ENCODE measurements around the gene COX8A.

COX8A gene

DNA sequence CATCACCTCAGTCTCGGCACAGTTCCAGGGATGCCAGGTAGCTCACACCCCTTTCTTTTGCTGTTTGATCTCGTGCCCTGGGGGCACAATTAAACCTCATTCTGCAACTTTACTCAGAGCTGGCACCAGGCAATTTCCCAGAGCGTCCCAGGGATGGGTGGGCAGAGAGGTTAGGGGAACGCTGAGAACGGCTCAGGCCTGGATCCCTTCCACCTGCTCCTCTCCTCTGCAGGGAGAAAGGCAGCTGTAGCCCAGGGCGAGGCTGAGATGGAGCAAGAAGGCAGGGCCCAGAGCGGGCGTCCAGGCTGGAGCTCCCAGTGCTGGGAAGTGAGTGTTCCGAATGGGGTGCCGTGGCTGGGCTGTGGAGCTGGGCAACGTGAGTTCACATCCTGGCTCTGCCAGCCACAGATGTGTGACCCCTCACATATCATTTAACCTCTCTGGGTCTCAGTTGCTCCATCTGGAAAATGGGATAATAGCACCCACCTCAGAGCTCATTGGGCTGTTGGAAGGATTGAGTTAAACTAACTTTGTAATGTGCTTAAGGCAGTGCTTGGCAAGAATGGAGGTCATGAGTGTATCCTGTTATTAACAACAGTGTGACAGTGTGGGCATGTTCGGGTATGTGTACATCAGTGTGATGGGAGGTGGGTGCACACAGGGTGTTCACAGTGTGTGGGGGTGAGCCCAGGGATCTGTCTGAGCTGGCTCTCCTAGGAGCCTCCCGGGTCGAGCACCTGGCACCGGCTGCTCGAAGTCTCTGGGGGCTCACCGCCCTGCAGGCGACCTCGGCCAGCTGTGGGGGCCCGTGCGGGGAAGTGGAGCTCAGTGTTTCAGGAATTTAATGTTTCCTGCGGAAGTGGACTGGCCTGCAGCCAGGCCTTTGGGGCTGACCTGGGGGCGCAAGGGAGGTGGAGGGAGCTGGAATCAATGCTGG, 27.3 kb downstream of the COX8A start:
- in situ Hi-C loops (cut with MboI; ENCODE audit: low sequenced_read_pairs), result loop anchor here (10.0 kb wide), 1 partner anchor 143 kb away; no protein-coding TSS in a partner anchor

DNA sequence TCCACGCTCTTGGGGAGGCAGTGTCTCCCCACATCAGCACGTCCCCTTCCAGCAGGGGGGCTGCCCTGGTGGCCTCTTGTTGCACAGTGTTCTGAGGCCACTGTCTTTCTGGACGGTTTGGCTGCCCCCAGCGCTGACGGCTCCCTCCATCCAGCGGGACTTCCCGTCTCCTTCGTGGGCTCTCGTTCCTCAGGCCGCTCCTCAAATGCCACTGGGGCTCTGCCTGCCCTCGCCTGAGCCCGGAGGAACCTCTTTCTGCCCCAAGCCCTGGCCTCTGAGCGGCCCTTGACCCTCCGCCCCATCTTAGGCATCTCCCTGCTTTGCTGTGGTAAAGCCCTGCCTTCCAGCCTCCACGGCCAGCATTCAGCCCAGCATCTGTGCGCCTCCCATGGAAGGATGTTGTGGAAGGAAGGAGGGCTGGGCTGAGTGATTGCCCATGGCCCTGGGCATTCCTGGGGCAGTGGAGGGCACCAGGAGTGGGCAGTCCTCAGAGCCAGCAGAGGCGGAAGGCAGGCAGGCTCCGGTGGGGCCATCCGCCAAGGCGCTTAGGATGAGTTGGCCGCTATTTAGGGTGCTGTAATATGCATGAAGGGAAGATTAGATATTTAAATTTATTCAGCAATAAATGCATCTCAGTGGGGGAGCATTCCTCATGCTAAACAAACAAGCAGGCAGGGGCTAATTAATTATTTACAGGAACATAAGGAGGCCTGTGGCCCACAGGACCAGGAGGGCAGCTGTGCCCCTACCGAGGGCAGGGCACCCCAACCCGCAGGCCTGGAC, 29.6 kb downstream of the COX8A start:
- in situ Hi-C loops (cut with MboI; ENCODE audit: low sequenced_read_pairs), result loop anchor here (10.0 kb wide), 1 partner anchor 141 kb away; no protein-coding TSS in a partner anchor

DNA sequence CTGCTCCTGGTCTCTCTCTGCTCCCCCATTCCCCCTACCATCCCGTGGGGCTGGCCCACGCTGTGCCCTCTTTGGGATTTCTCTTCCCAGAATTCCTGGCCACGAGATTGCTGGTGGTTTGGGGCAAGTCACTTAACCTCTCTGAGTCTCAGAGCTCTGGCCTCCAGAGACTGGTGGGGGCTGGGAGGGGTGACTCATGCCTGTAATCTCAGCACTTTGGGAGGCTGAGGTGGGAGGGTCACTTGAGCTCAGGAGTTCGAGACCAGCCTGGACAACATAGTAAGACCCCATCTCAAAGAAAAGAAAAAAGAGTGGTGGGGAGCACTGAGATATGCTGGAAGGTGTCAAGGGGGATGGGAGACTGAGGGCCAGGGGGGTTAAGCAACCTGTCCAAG, 30.2 kb downstream of the COX8A start:
- in situ Hi-C loops (cut with MboI; ENCODE audit: low sequenced_read_pairs), result loop anchor here (10.0 kb wide), 1 partner anchor 140 kb away; no protein-coding TSS in a partner anchor

DNA sequence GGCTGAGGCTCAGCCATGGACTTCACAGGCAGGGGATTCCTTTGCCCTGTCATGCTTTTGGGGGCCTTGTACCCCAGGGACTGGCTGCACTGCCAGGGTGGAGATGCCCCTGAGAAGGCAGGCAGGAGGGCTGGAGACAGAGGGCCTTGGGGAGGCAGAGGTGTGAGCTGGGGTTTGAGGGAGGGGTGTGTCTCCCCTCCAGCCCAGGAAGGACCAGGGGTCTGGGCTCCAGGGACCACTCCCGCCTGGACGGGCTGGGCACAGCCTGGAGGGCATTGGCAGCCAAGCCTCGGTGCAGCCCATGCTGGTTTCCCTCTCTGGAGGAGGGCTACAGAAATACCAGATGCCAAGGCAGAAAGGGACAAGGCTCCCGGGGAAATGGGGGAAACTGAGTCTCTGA, 31.3 kb downstream of the COX8A start:
- in situ Hi-C loops (cut with MboI; ENCODE audit: low sequenced_read_pairs), result loop anchor here (10.0 kb wide), 1 partner anchor 139 kb away; no protein-coding TSS in a partner anchor

DNA sequence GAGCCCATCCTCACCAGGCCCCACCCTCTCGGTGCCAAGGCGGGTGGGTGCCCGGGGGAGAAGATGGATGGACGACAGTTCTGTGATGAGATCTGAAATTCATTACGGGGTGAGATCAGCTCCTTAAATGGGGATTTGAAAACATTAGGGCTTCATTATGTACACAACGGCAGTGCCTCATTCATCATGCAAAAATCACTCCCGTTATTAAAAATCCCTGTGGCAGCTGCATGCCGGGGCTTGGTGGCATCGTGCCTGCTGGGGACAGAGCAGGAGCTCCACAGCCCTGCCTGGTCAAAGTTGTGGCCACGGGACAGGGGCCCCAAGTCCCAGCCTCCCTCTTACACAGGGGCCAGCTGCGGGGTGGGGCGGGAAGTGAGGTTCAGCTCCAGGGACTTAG, 32.0 kb downstream of the COX8A start:
- in situ Hi-C loops (cut with MboI; ENCODE audit: low sequenced_read_pairs), result loop anchor here (10.0 kb wide), 1 partner anchor 138 kb away; no protein-coding TSS in a partner anchor

DNA sequence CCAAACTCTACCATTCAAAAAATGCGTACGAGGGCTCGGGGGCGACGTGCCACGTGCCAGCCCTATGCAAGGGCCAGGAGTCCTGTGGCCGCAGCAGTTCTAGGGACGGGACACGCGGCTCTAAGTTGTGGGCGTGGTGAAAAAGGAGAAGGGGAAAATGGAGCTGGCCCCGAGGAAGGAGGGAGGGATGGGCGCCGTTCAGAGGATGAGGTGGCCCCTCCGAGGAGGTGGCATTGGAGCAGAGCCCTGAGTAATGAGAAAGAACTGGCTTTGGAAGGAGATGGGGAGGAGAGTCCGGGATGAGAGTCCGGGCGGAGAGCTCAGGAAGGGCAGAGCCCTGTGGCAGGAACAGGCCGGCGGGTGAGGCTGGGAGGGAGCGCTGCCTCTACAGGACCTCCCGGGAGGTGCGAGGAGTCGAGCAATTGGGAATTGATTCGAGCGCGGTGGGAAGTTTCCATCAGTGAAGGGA, 32.8 kb downstream of the COX8A start:
- in situ Hi-C loops (cut with MboI; ENCODE audit: low sequenced_read_pairs), result loop anchor here (10.0 kb wide), 1 partner anchor 138 kb away; no protein-coding TSS in a partner anchor

DNA sequence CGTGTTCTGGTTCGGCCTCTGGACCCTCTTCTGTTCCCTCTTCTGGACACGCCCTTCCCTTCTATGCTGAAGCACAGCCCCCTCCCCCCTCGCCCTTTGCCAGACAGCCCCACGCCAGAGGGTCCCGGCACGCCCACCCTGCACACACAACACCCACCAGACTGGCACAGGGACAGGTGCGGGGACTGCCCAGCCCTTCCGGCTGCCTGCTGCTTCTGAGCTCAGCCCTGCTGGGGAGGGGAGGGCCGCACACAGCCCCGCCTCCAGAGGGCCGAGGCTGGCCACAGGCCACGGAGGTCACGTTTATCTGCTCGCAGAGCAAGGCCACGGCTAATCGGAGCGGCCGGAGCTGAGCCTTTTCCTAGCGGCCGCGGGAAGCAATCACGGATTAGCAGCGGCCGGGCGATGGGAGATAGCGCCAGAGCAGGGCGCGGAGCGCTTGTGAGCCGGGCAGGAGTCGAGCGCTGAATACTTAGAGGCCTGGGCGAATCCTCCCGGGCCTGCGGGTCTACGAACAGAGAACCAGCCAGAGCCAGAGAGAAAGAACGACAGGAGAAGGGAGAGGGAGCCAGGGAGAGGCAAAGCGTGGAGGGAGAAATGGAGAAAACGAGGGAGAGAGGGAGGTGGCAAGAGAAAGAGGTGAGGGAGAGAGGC, 33.3 kb downstream of the COX8A start:
- in situ Hi-C loops (cut with MboI; ENCODE audit: low sequenced_read_pairs), result loop anchor here (10.0 kb wide), 1 partner anchor 137 kb away; no protein-coding TSS in a partner anchor

DNA sequence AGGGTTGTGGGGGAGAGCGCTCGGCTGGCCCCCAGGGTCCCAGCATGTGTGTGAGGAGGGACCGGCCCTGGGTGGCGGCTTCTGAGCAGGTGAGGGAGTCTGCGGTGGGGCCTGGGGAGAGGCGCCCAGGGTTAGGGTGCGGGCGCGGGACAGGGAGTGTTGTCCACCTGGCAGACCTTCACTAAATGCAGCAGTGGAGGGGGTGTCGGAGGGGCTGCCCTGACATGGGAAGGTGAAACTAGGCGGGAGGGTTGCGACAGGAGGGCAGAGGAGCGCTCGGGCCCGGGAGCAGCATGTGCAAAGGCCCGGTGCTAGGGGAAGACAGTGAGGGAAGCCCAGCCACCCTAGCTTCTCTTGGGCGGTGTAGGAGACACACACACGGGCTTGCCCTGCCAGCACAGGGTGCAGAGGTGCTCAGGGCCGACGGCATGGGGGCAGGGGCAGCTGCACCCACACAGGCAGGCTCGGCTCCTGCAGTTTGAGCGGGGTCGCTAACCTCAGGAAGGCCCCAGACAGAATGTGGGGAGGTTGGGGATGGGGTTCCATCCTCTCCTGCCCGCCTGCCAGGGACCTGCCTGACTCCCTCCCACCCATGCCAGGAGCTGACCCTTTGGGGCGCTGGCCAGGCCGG, 34.0 kb downstream of the COX8A start:
- in situ Hi-C loops (cut with MboI; ENCODE audit: low sequenced_read_pairs), result loop anchor here (10.0 kb wide), 1 partner anchor 136 kb away; no protein-coding TSS in a partner anchor

DNA sequence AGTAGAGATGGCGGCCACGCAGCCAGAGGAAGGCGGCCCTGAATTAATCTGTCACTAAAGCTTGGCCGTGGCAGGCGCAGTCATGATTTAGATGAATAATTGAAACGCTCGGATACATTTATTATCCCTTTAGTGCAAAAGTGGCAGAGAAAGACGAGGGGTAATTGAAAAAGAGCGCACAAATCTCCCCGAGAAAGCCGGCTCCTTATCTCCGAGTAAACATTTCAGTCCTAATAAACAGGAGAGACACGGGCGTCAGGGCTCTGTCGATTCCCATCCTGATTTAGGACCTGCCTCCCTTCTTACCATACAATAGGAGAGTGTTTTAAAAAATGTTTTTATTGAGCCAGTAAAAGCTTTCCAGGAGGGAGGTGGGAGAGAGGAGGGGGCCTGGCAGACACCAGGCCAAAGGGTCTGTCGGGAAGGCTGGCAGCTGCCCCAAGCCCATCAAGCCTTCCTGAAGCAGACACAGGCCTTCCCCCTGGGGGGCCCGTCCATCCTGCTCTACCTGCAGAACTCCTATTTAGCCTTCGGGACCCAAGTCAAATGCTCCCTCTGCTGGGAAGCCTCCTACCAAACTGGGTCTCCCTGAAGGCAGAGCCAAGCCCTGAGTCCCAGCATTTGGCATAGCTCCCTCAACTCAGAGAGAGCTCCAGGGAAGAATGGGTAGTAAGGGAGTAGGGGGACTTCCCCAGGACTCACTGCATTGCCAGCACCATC, 34.7 kb downstream of the COX8A start:
- in situ Hi-C loops (cut with MboI; ENCODE audit: low sequenced_read_pairs), result loop anchor here (10.0 kb wide), 1 partner anchor 136 kb away; no protein-coding TSS in a partner anchor

DNA sequence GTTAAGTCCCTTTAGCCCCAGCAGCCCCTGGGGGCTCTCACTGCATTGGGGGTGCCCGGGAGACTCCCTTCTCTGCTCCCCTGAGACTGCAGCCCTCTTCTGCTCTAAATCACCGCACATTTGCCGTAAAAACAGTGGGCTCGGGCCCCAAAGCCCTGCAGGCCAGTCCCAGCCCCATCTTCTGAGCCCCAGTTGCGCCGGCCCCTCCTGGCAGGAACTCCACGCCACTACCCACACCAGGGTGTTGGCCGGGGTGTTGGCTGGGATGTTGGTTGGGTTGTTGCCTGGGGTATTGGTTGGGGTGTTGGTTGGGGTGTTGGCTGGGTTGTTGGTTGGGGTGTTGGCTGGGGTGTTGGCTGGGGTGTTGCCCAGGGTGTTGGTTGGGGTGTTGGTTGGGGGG, 35.3 kb downstream of the COX8A start:
- in situ Hi-C loops (cut with MboI; ENCODE audit: low sequenced_read_pairs), result loop anchor here (10.0 kb wide), 1 partner anchor 135 kb away; no protein-coding TSS in a partner anchor

DNA sequence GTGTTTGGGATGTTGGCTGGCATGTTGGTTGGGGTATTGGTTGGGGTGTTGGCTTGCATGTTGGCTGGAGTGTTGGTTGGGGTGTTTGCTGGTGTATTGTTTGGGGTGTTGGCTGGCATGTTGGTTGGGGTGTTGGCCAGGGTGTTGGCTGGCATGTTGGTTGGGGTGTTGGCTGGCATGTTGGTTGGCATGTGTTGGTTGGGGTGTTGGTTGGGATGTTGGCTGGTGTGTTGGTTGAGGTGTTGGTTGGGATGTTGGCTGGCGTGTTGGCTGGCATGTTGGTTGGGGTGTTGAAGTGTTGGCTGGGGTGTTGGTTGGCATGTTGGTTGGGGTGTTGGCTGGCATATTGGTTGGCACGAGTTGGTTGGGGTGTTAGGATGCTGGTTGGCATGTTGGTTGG, 36.4 kb downstream of the COX8A start:
- in situ Hi-C loops (cut with MboI; ENCODE audit: low sequenced_read_pairs), result no loop called here

DNA sequence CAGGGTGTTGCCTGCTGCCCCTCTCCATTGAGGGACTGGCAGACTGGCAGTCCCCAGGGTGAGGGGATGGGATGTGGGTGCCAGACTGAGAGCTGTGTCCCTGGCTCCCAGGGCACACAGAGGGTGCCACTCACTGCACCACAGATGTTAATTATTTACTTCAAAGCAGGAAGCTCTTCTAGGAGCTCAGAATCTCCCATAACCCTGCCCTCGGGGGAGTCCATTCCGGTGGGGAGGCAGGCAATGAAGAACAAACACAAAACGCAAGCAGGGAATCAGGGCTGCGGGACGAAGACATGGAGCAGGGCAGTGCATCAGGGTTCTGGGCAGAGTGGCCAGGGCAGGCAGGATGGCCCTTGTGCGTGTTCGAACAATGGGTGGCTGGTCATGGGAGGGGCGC, 37.0 kb downstream of the COX8A start:
- in situ Hi-C loops (cut with MboI; ENCODE audit: low sequenced_read_pairs), result no loop called here

DNA sequence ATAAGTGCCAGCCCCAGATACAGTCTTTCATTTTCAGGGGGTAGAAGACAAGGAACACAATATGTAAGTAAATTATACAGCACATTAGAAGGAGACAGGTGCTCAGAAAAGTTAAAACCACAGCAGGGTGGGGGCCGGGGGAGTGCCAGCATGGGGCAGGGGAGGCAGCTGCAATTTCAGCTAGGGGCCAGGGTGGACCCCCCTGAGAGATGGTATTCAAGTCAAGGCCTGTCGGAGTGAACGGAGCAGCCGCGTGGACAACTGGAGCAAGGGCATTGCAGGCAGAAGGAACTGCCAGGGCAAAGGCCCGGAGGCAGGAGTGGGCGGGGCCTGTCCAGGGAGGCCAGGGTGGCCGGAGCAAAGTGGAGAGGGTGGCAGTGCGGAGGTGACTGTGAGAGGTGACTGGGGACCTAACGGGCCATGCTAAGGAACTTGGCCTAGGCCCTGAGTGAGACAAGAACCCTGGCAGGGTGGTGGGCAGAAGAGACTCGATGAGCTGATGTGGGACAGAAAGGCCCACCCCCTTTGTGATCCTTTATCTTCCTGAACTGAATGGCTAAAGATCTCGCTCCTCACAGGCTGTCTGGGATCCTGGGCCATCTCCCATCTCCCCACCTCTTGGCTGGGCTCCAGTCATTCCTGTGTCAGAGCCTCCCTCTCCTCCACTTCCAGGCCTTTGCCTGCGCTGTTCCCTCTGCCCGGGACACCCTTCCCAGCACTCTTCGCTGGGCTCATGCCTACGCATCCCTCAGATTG, 38.9 kb downstream of the COX8A start:
- in situ Hi-C loops (cut with MboI; ENCODE audit: low sequenced_read_pairs), result no loop called here

DNA sequence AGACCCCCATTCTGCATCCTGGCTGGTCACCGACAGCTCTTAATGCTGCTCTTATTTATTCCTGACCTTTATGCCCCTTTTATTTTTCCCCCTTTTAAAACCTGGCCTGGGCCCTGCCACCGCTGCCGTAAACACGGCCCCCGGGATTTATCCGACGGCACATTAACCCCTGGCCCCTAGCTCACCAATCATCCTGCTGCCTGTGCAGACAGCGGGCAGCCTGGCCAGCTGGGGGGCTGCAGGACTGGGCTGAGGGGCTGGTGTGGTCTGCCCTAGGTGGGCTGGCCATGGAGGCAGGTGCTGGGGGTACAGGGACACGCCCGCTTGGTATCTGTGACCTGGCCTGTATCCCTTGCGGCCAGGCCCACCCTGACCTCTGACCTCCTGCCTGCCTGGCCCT, 39.9 kb downstream of the COX8A start:
- in situ Hi-C loops (cut with MboI; ENCODE audit: low sequenced_read_pairs), result no loop called here

DNA sequence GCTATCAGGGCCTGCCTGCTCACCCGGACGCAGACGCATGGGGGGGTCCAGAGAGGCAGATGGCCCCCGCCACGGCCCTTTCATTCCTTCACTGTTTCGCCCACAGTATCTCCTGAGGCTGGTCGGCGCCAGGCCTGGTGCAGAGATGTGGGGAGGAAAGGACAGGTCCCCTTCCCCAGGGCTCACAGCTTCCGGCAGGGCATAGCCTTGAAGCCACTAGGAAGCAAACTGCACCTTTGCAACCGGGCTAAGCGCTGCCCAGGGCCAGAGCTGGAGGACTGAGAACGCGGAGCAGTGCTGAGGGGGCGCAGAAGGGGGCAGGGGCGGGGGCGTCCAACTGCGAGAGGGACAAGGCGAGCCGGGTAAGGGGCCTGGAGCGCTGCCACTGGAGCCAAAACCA, 41.1 kb downstream of the COX8A start:
- in situ Hi-C loops (cut with MboI; ENCODE audit: low sequenced_read_pairs), result no loop called here

DNA sequence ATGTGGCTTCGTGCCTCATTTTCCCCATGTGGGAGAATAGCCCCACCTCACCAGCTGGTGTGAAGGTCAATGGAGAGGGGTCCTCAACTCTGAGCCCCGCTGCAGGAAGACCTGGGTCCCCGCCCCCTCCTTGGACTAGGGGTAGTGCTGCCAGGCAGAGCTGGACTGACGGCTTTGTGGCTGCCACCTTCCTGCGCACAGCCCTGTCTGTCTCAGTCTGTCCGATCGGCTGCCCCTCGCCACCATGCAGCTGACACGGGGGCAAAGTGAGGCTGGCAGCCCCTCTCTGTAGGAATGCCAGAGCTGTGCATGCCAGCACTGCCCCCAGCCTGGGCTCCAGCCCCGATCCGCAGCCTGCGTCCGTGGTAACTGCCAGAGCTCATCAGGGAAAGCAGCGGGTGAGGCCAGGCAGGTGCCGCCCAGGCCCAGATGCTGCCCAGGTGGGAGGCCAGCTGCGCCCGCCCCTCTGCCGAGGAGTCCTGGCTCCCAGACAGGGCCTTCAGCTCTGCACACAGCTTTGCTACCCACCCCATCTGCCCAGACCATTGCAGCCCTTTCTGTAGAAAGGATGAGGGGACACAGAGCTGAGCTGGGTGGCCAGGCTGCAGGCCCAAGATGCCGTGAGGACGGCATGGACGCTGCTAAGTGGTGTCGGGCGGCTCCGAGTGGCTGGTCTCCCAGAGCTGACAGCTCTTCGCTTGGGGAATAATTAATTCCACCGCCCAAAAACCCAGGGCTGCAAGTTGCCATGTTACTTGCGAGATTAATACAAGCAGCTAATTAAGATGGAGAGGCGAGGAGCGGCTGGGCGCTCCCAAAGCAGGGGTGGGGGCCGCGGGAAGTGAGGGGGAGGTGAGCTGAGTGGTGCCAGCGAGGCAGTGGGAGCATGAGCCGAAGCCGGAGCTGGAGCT, 41.8 kb downstream of the COX8A start:
- in situ Hi-C loops (cut with MboI; ENCODE audit: low sequenced_read_pairs), result no loop called here

DNA sequence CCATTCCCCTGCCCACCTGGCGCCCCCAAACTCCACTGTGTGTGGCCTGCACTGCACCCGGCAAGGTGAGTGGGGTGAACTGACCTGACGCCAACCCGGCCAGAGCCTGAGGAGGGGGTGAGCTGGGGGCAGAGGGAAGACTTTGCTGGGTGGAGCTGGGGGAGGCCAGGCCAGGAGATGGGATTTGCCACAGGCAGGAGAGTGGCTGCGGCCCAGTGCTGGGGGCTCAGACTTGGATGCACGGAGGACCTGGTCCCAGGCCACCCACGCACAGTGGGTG, 43.5 kb downstream of the COX8A start:
- in situ Hi-C loops (cut with MboI; ENCODE audit: low sequenced_read_pairs), result no loop called here

DNA sequence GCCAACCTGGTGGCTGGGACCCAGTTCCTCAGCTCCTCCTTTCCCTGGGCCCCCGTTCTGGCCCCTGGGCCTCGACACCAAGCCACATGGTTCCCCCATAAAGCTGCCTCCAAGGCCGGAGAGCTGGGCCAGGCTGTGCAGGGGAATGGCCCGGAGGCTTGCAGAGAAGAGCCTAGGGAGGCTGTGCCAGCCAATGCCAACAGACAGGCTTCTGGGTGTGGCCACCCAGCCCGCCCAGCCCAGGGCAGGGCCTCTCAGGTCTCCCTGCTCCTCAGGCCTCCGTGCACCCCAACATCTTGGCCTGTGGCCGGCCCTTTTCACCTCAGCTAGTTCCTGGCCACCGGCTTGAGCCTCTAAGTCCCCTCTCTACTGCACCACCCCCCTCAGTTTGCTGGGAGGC, 43.9 kb downstream of the COX8A start:
- in situ Hi-C loops (cut with MboI; ENCODE audit: low sequenced_read_pairs), result no loop called here

Measured in HL-60/S4 (cell line).